Neural progenitor cell (in vitro differentiated cells): ENCODE measurements around the gene TNNT3. TPM values are rescaled to one million over a fixed set of nuclear protein-coding genes. Genes with fewer than 3 reads are reported as not detected.
A peak's percentile ranks its signal among the peaks of the same experiment; 100 is the strongest.

Experiments
- DNase-seq: peaks from one replicate; pipeline ENCODE4 v3.0.0-alpha.2; 2016; ENCODE audit warnings: low spot score
- H2AFZ ChIP-seq: fragments of 200-600 bp; sonication (generic); replicated peaks from 2 replicates; pipeline ENCODE4 v1.6.1; 2016; ENCODE audit warnings: antibody characterized with exemption
- H3F3A ChIP-seq: fragments of 200-600 bp; sonication (generic); 2 replicates; pipeline ENCODE4 v1.6.1; 2016; ENCODE audit warnings: antibody characterized with exemption, low read depth
- H3K27ac ChIP-seq: fragments of 200-600 bp; sonication (generic); 2 replicates; pipeline ENCODE4 v1.5.1; 2016; ENCODE audit warnings: mild to moderate bottlenecking
- H3K27me3 ChIP-seq: fragments of 200-600 bp; sonication (generic); 2 replicates; pipeline ENCODE4 v1.6.1; 2016; ENCODE audit warnings: mild to moderate bottlenecking, moderate library complexity
- H3K36me3 ChIP-seq: fragments of 200-600 bp; sonication (generic); 2 replicates; pipeline ENCODE4 v1.5.1; 2016
- H3K4me1 ChIP-seq: fragments of 200-600 bp; sonication (generic); 2 replicates; pipeline ENCODE4 v1.6.1; 2016; ENCODE audit warnings: mixed run types
- H3K4me2 ChIP-seq: fragments of 200-600 bp; sonication (generic); 2 replicates; pipeline ENCODE4 v1.6.1; 2016
- H3K4me3 ChIP-seq: fragments of 200-600 bp; sonication (generic); 2 replicates; pipeline ENCODE4 v1.5.1; 2016
- H3K79me2 ChIP-seq: fragments of 200-600 bp; sonication (generic); 2 replicates; pipeline ENCODE4 v1.6.1; 2016; ENCODE audit warnings: low read depth
- H3K9ac ChIP-seq: fragments of 200-600 bp; sonication (generic); 2 replicates; pipeline ENCODE4 v1.6.1; 2016
- H3K9me3 ChIP-seq: fragments of 200-600 bp; sonication (generic); 2 replicates; pipeline ENCODE4 v1.5.1; 2016; ENCODE audit warnings: low read depth
- H4K20me1 ChIP-seq: fragments of 200-600 bp; sonication (generic); 2 replicates; pipeline ENCODE4 v1.6.1; 2016; ENCODE audit warnings: low read depth
- H3K27ac Mint-ChIP-seq: 3 replicates; pipeline ENCODE4 v1.8.0; 2021; ENCODE audit warnings: mixed read lengths
- H3K27me3 Mint-ChIP-seq: 2 replicates; pipeline ENCODE4 v1.8.0; 2022; ENCODE audit warnings: low read depth, mild to moderate bottlenecking, inconsistent platforms, moderate library complexity, mixed read lengths; ENCODE audit not compliant: insufficient read depth
- H3K36me3 Mint-ChIP-seq: 3 replicates; pipeline ENCODE4 v1.8.0; 2021; ENCODE audit warnings: mixed read lengths
- H3K4me1 Mint-ChIP-seq: 3 replicates; pipeline ENCODE4 v1.8.0; 2021; ENCODE audit warnings: mixed read lengths
- H3K4me3 Mint-ChIP-seq: 3 replicates; pipeline ENCODE4 v1.8.0; 2021; ENCODE audit warnings: mild to moderate bottlenecking, moderate library complexity, mixed read lengths
- H3K9me3 Mint-ChIP-seq: 3 replicates; pipeline ENCODE4 v1.8.0; 2020; ENCODE audit warnings: mixed read lengths
- EZH2 ChIP-seq: fragments of 200-600 bp; sonication (generic); IDR thresholded peaks from 2 replicates; pipeline ENCODE4 v1.6.1; 2017; ENCODE audit warnings: antibody characterized with exemption, mild to moderate bottlenecking, moderate library complexity
- EZH2phosphoT487 ChIP-seq: fragments of 200-600 bp; sonication (generic); IDR thresholded peaks from 2 replicates; pipeline ENCODE4 v1.6.1; 2017; ENCODE audit warnings: antibody characterized with exemption
- total RNA-seq: library from RNA; depleted of rRNA; stranded (reverse); fragments of >200 nt; gene quantifications from 2 replicates; pipeline ENCODE4 v1.2.3, GENCODE V29; 2015; ENCODE audit warnings: low replicate concordance
- TF ChIP-seq, protein P1 (sequence below): fragments of 200-600 bp; sonication (generic); IDR thresholded peaks from 2 replicates; pipeline ENCODE4 v1.5.1; 2017; ENCODE audit warnings: antibody characterized with exemption, mild to moderate bottlenecking

The TNNT3 gene
- total RNA-seq, 1 donor from 2014 or later, result 0.92 TPM

- Mint-ChIP-seq H3K27ac (peak overlapping the region; percentile 5), H3K27me3 (peaks cover 9% of the 10 kb centered on the region), H3K4me1 (peaks cover 12% of the 10 kb centered on the region), H3K4me3 (no peak overlapping the region), H3K36me3 (no peaks in the 10 kb centered on the region), H3K9me3 (no peaks in the 10 kb centered on the region)
- H3K27ac ChIP-seq, result no peak overlapping the region
- no peaks in the 10 kb centered on the region for H3K79me2 ChIP-seq
- H3K4me1 ChIP-seq, result peaks cover 4% of the 10 kb centered on the region
- H3K4me2 ChIP-seq, result no peak overlapping the region
- no peak overlapping the region for H3K9ac ChIP-seq
- no peak for DNase-seq
- no peaks in the 10 kb centered on the region for H3F3A ChIP-seq
- TF ChIP-seq, protein P1, sequence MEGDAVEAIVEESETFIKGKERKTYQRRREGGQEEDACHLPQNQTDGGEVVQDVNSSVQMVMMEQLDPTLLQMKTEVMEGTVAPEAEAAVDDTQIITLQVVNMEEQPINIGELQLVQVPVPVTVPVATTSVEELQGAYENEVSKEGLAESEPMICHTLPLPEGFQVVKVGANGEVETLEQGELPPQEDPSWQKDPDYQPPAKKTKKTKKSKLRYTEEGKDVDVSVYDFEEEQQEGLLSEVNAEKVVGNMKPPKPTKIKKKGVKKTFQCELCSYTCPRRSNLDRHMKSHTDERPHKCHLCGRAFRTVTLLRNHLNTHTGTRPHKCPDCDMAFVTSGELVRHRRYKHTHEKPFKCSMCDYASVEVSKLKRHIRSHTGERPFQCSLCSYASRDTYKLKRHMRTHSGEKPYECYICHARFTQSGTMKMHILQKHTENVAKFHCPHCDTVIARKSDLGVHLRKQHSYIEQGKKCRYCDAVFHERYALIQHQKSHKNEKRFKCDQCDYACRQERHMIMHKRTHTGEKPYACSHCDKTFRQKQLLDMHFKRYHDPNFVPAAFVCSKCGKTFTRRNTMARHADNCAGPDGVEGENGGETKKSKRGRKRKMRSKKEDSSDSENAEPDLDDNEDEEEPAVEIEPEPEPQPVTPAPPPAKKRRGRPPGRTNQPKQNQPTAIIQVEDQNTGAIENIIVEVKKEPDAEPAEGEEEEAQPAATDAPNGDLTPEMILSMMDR, result no peak
- TF ChIP-seq EZH2phosphoT487, result no peak
- no peak for TF ChIP-seq EZH2
- no peaks in the 10 kb centered on the region for H3K9me3 ChIP-seq
- no peaks in the 10 kb centered on the region for H4K20me1 ChIP-seq
- no peak overlapping the region for H3K4me3 ChIP-seq
- no peaks in the 10 kb centered on the region for H3K36me3 ChIP-seq
- no peak overlapping the region for H2AFZ ChIP-seq
- H3K27me3 ChIP-seq, result no peaks in the 10 kb centered on the region
Measured at GRCh38 chr11:1923201-1923956, 3.9 kb downstream of the TNNT3 start.

DNA sequence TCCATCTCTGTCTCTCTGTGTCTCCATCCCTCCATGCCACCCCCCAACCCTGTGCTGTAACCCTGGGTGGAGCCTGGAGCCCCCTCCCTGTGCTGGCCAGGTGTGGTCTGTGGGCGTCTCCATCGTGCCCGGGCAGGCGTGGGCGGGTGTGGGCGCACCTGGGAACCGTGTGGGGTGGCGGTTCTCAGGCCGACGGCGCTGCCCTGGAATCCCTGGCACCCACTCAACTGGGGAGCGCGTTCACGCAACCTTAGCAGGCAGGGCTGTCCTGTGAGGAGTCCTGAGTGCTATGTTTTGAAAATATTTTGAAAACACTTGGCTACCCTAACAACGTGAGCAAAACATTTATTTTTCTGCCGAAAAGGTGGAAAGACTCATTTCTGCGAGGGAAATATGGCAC, 4.7 kb downstream of the TNNT3 start:
- Histone ChIP-seq H3K79me2 (no peaks in the 10 kb centered on the region), H3K36me3 (no peaks in the 10 kb centered on the region), H3K27ac (no peak overlapping the region), H3F3A (no peaks in the 10 kb centered on the region), H3K4me2 (no peak overlapping the region), H3K9me3 (no peaks in the 10 kb centered on the region), H3K4me1 (peaks cover 4% of the 10 kb centered on the region), H4K20me1 (no peaks in the 10 kb centered on the region), H2AFZ (no peak overlapping the region), H3K9ac (no peak overlapping the region), H3K4me3 (no peak overlapping the region), H3K27me3 (no peaks in the 10 kb centered on the region)
- DNase-seq, result no peak
- Mint-ChIP-seq H3K4me1 (peaks cover 12% of the 10 kb centered on the region), H3K27ac (no peak overlapping the region), H3K27me3 (peaks cover 9% of the 10 kb centered on the region), H3K4me3 (no peak overlapping the region), H3K36me3 (no peaks in the 10 kb centered on the region), H3K9me3 (no peaks in the 10 kb centered on the region)
- TF ChIP-seq EZH2phosphoT487, result no peak

- Histone ChIP-seq H2AFZ (no peak overlapping the region), H3K27me3 (no peaks in the 10 kb centered on the region), H4K20me1 (no peaks in the 10 kb centered on the region), H3K27ac (no peak overlapping the region), H3K4me2 (no peak overlapping the region), H3K9ac (no peak overlapping the region), H3K4me3 (no peak overlapping the region), H3K79me2 (no peaks in the 10 kb centered on the region), H3F3A (no peaks in the 10 kb centered on the region), H3K9me3 (no peaks in the 10 kb centered on the region), H3K4me1 (peaks cover 4% of the 10 kb centered on the region), H3K36me3 (no peaks in the 10 kb centered on the region)
- peak; percentile 1 for DNase-seq
- Mint-ChIP-seq H3K9me3 (no peaks in the 10 kb centered on the region), H3K27me3 (peaks cover 7% of the 10 kb centered on the region), H3K27ac (no peak overlapping the region), H3K36me3 (no peaks in the 10 kb centered on the region), H3K4me3 (no peak overlapping the region), H3K4me1 (peaks cover 12% of the 10 kb centered on the region)
- TF ChIP-seq, protein P1, result no peak
- TF ChIP-seq EZH2, result no peak
- TF ChIP-seq EZH2phosphoT487, result no peak
Measured at GRCh38 chr11:1924646-1925372, 5.3 kb downstream of the TNNT3 start.
